CD14-positive monocyte (primary cell): ENCODE measurements around the gene C6orf132. TPM values are rescaled to one million over a fixed set of nuclear protein-coding genes. Genes with fewer than 3 reads are reported as not detected.
"Not testable (repeated sequence)": the region's sequence is repeated elsewhere in the genome, so short reads cannot be mapped to it uniquely, and the experiment has no call there.

Experiments
- DNase-seq, 3 donors: peaks; one replicate each; pipeline ENCODE4 v3.0.0-alpha.2; 2011 to 2022
- H2AFZ ChIP-seq: 2 replicates; pipeline ENCODE4 v1.6.0; 2012; ENCODE audit warnings: mild to moderate bottlenecking, low read depth, low read length, inconsistent platforms; ENCODE audit not compliant: insufficient read depth, poor library complexity, severe bottlenecking
- H3K27ac ChIP-seq, 2 donors: 1 replicate in 1 of 2; 2 replicates in 1 of 2; pipeline ENCODE4 v1.5.1; 2012 to 2013; ENCODE audit warnings: low read length in 2 of 2, control low read depth in 1 of 2, inconsistent platforms in 1 of 2, low read depth in 1 of 2, mild to moderate bottlenecking in 1 of 2
- H3K27me3 ChIP-seq, 2 donors: one replicate each; pipeline versions ENCODE4 v1.6.0 to v1.6.1; 2011 to 2013; ENCODE audit warnings: low read length in 2 of 2; ENCODE audit not compliant: control insufficient read depth in 2 of 2, insufficient read depth in 2 of 2
- H3K36me3 ChIP-seq, 2 donors: replicated peaks in 1 of 2; 1 replicate in 1 of 2; 2 replicates in 1 of 2; pipeline versions ENCODE4 v1.5.1 to v1.6.1; 2012 to 2013; ENCODE audit warnings: low read length in 2 of 2, control low read depth in 1 of 2, inconsistent platforms in 1 of 2, mild to moderate bottlenecking in 1 of 2; ENCODE audit not compliant: insufficient read depth in 2 of 2, control insufficient read depth in 1 of 2
- H3K4me1 ChIP-seq, 2 donors: 1 replicate in 1 of 2; 2 replicates in 1 of 2; pipeline versions ENCODE4 v1.5.1 to v1.6.1; 2012 to 2013; ENCODE audit warnings: low read length in 2 of 2, control low read depth in 1 of 2, inconsistent platforms in 1 of 2, mild to moderate bottlenecking in 1 of 2, moderate library complexity in 1 of 2; ENCODE audit not compliant: insufficient read depth in 2 of 2, control insufficient read depth in 1 of 2
- H3K4me2 ChIP-seq: replicated peaks from 2 replicates; pipeline ENCODE3; 2012; ENCODE audit warnings: low read length, moderate library complexity, mild to moderate bottlenecking; ENCODE audit not compliant: poor library complexity, severe bottlenecking; ENCODE audit errors: extremely low read depth
- H3K4me3 ChIP-seq, 3 experiments: fragments of 200-600 bp in 1 of 3; sonication (generic) in 1 of 3; replicated peaks in 1 of 3; 1 replicate in 2 of 3; 2 replicates in 1 of 3; pipeline ENCODE4 v1.5.1; 2011 to 2013; ENCODE audit warnings: low read length in 3 of 3, mild to moderate bottlenecking in 3 of 3, control low read depth in 2 of 3, low read depth in 2 of 3, inconsistent platforms in 1 of 3, moderate library complexity in 1 of 3
- H3K79me2 ChIP-seq: 2 replicates; pipeline ENCODE4 v1.6.0; 2012; ENCODE audit warnings: mild to moderate bottlenecking, control low read depth, inconsistent platforms, low read length, moderate library complexity; ENCODE audit not compliant: insufficient read depth
- H3K9ac ChIP-seq: 2 replicates; pipeline ENCODE4 v1.6.0; 2017; ENCODE audit warnings: low read length, mild to moderate bottlenecking; ENCODE audit not compliant: insufficient read depth, poor library complexity, severe bottlenecking
- H3K9me3 ChIP-seq, 2 donors: replicated peaks in 1 of 2; 1 replicate in 1 of 2; 2 replicates in 1 of 2; pipeline versions ENCODE4 v1.5.1 to v1.6.1; 2012 to 2013; ENCODE audit warnings: low read length in 2 of 2, control low read depth in 1 of 2; ENCODE audit not compliant: control insufficient read depth in 1 of 2, insufficient read depth in 1 of 2
- H4K20me1 ChIP-seq: 2 replicates; pipeline ENCODE4 v1.6.0; 2012; ENCODE audit warnings: mild to moderate bottlenecking, low read length, control low read depth, moderate library complexity; ENCODE audit not compliant: insufficient read depth
- H3K27ac Mint-ChIP-seq, 7 donors: one replicate each; pipeline ENCODE4 v1.8.0; 2020; ENCODE audit warnings: mild to moderate bottlenecking in 7 of 7, mixed read lengths in 7 of 7, moderate library complexity in 6 of 7, inconsistent platforms in 2 of 7
- H3K27me3 Mint-ChIP-seq, 3 donors: one replicate each; pipeline ENCODE4 v1.8.0; 2021 to 2022; ENCODE audit warnings: low read depth in 3 of 3, mild to moderate bottlenecking in 3 of 3, mixed read lengths in 3 of 3, moderate library complexity in 3 of 3, inconsistent platforms in 1 of 3
- H3K36me3 Mint-ChIP-seq, 2 donors: one replicate each; pipeline ENCODE4 v1.8.0; 2020; ENCODE audit warnings: mixed read lengths in 2 of 2, inconsistent platforms in 1 of 2, mild to moderate bottlenecking in 1 of 2
- H3K4me1 Mint-ChIP-seq: one replicate; pipeline ENCODE4 v1.8.0; 2020; ENCODE audit warnings: mild to moderate bottlenecking, mixed read lengths
- H3K4me3 Mint-ChIP-seq, 2 donors: one replicate each; pipeline ENCODE4 v1.8.0; 2020; ENCODE audit warnings: mild to moderate bottlenecking in 2 of 2, mixed read lengths in 2 of 2, moderate library complexity in 1 of 2
- H3K9me3 Mint-ChIP-seq, 7 donors: one replicate each; pipeline ENCODE4 v1.8.0; 2020 to 2022; ENCODE audit warnings: mixed read lengths in 7 of 7, mild to moderate bottlenecking in 6 of 7, moderate library complexity in 6 of 7, inconsistent platforms in 2 of 7
- CTCF ChIP-seq: fragments of 200-600 bp; IDR thresholded peaks from one replicate; pipeline ENCODE4 v1.8.0; 2022; ENCODE audit warnings: antibody characterized with exemption, mild to moderate bottlenecking
- WGBS: methylation state at CpG from one replicate; pipeline ENCODE4 v1.1.5; 2013; ENCODE audit warnings: missing lambda C conversion rate; ENCODE audit not compliant: insufficient coverage; 5-methylcytosine and 5-hydroxymethylcytosine counted together
- intact Hi-C, 2 donors: fragments of 100-400 bp; cut with micrococcal nuclease; formaldehyde crosslinking; loops; one replicate each; pipeline versions ENCODE4 v1.15.0 to v1.15.1; 2023
- polyA plus RNA-seq, 3 donors: library from polyadenylated mRNA; depleted of rRNA in 1 of 3; unstranded in 2 of 3; stranded (reverse) in 1 of 3; fragments of 300-500 nt in 2 of 3; fragments of >200 nt in 1 of 3; fragmentation: Illumina TruSeq in 2 of 3; gene quantifications; 1 replicate in 2 of 3; 2 replicates in 1 of 3; pipeline ENCODE4 v1.2.3, GENCODE V29; 2012 to 2021

C6orf132 gene
- polyA plus RNA-seq, 3 donors: not detected

DNA sequence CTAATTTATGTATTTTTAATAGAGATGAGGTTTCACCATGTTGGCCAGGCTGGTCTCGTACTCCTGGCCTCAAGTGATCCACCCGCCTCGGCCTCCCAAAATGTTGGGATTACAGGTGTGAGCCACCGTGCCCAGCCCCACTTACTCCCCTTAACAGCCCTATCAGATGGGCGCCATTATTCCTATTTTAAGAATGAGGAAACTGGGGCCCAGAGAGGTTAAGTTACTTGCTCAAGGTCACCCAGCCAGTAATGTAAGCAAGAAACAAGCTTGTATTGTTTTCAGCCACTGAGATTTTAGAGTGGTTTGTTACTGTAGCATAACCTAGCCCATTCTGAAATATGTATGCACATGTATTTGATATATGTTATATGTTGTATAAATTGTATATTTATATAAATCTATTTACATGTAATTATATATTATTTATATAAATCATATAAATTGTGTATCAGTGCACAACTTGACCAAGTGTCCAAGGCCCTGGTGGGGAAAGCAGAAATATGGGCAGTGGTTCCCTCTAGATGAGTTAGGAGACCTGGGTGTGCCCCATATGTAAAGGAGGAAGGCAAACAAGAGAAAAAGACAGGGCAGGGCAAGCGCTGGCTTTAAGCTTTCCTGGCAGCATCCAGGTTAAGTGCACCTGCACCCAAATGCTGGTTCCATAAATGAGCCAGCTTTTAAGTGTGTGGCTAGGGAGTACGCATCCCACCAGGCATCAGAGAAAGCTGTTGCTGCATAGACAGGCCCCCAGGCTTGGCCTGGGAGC is 29.6 kb upstream of the C6orf132 start:
- TF ChIP-seq CTCF: no peak
- H3K4me1 ChIP-seq: no peaks in the 10 kb centered on the region
- Mint-ChIP-seq H3K36me3 (no peaks in the 10 kb centered on the region), H3K27me3 (peaks cover 2 to 4% (median 3%) of the 10 kb centered on the region in 3 donors), H3K9me3 (peaks cover 0 to 1% (median 0%) of the 10 kb centered on the region in 7 donors), H3K4me3 (no peak overlapping the region), H3K4me1 (no peaks in the 10 kb centered on the region), H3K27ac (no peak overlapping the region)
- H3K79me2 ChIP-seq: no peaks in the 10 kb centered on the region
- no peak overlapping the region for H3K4me2 ChIP-seq
- no peaks in the 10 kb centered on the region for H4K20me1 ChIP-seq
- H2AFZ ChIP-seq: no peak overlapping the region
- 100% methylated on average over 3 of the region's 7 CpGs for WGBS
- no peaks in the 10 kb centered on the region for H3K36me3 ChIP-seq
- H3K27ac ChIP-seq: no peak overlapping the region
- no peak for DNase-seq
- no peaks in the 10 kb centered on the region for H3K9me3 ChIP-seq
- H3K27me3 ChIP-seq: no peaks in the 10 kb centered on the region
- no peak overlapping the region for H3K9ac ChIP-seq
- H3K4me3 ChIP-seq: no peak overlapping the region
- intact Hi-C loops: no loop called here

DNA sequence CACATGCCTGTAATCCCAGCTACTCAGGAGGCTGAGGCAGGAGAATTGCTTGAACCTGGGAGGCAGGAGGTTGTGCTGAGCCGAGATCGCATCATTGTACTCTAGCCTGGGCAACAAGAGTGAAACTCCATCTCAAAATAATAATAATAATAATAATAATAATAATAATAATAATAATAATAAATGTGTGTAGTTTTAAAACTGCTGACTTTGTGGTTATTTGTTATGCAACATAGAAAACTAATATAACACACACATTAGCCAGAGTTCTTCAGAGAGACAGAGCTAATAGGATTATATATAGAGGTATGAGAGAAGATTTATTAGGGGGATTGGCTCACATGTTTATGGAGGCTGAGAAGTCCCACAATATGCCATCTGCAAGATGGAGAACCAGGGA is 27.4 kb upstream of the C6orf132 start:
- H3K27ac ChIP-seq, H3K4me1 Mint-ChIP-seq, H3K9ac ChIP-seq, H3K4me3 Mint-ChIP-seq, H3K36me3 Mint-ChIP-seq, H2AFZ ChIP-seq, H3K9me3 Mint-ChIP-seq, H3K27me3 ChIP-seq, H3K79me2 ChIP-seq, H3K27ac Mint-ChIP-seq, H3K4me2 ChIP-seq, DNase-seq, H3K4me3 ChIP-seq, H3K36me3 ChIP-seq, H4K20me1 ChIP-seq, H3K27me3 Mint-ChIP-seq, H3K4me1 ChIP-seq, intact Hi-C loops, H3K9me3 ChIP-seq: not testable (repeated sequence)
- no CpG with 5 or more reads among the region's 2 CpGs for WGBS
